ENCODE measurements around the gene OPALIN.
"Not testable (repeated sequence)": the region's sequence is repeated elsewhere in the genome, so short reads cannot be mapped to it uniquely, and the experiment has no call there.

Gene OPALIN

GRCh38 chr10:96338279-96338925 lies 20.4 kb downstream of the OPALIN start:
- no peak for DNase-seq (ENCODE audit: low read depth)

- DNase-seq (ENCODE audit: low read depth) = no peak
Measured at GRCh38 chr10:96337106-96337505, 21.7 kb downstream of the OPALIN start.

GRCh38 chr10:96334616-96335526 lies 23.9 kb downstream of the OPALIN start:
- no peak for DNase-seq (ENCODE audit: low read depth)

GRCh38 chr10:96333101-96333500 lies 25.7 kb downstream of the OPALIN start:
- no peak for DNase-seq (ENCODE audit: low read depth)

DNA sequence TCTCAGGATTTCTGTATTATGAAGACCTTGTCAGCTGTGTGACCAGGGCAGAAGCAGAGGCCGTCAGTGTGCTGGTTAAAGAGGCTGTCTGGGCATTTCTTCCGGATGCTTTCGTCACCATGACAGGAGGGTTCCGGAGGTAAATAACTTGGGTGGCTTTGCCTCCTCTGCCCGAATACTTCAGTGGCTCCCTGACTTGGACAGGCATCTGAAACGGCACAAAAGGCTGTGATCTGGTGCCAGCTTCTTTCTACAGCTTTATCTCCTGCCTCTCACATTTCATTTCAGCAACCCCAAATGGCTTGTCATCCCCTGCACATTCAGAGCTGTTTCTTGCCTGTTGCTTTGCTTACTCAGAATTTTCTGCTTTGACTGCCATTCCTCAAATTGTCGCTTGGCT lies 31.3 kb downstream of the OPALIN start:
- no peak for DNase-seq (ENCODE audit: low read depth)

- no peak for DNase-seq (ENCODE audit: low read depth)
Measured at GRCh38 chr10:96325719-96326373, 33.0 kb downstream of the OPALIN start.

- no peak for DNase-seq (ENCODE audit: low read depth)
Measured at GRCh38 chr10:96324447-96324846, 34.4 kb downstream of the OPALIN start.

- no peak for DNase-seq (ENCODE audit: low read depth)
Measured at GRCh38 chr10:96322275-96322674, 36.5 kb downstream of the OPALIN start.

DNA sequence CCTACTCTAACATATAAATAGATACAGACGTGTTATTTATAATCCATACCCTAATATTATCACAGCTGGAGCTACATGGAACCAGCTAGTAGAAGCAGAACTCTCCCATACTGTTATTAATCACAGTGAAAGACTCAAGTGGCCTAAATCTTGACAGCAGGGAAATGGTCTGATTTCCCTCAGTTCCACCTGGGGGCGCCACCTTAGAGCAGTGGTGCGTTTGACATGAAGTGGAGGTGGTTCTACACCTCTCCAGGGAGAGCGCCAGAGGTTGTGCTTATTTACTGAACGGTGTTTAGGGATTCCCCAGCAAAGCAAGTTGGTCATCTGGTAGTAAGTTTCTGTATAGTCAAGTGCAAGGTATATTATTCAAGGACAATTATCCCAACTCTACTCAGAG lies 37.0 kb downstream of the OPALIN start:
- DNase-seq (ENCODE audit: low read depth) = no peak

- no peak for DNase-seq (ENCODE audit: low read depth)
Measured at GRCh38 chr10:96319754-96320474, 38.9 kb downstream of the OPALIN start.

- no peak for DNase-seq (ENCODE audit: low read depth)
Measured at GRCh38 chr10:96317067-96317833, 41.6 kb downstream of the OPALIN start.

DNA sequence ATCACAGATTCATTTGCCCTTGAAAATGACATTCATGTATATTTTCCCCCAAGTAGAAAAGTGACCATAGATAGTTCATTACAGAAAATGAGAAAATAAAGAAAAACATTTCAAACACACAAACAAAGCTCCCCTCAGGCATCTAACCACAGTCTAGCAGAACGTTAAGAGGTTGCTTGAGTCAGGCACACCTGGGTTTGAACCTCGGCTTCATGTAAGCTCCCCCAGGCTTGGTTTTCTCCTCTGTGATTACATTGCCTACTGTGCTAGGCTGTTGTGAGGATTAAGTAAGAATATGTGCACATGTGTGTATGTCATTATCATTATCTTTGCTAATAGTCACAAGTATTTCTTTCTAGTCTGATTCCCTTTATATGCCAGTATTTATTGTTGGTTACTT lies 45.5 kb downstream of the OPALIN start:
- DNase-seq (ENCODE audit: low read depth) = no peak

DNA sequence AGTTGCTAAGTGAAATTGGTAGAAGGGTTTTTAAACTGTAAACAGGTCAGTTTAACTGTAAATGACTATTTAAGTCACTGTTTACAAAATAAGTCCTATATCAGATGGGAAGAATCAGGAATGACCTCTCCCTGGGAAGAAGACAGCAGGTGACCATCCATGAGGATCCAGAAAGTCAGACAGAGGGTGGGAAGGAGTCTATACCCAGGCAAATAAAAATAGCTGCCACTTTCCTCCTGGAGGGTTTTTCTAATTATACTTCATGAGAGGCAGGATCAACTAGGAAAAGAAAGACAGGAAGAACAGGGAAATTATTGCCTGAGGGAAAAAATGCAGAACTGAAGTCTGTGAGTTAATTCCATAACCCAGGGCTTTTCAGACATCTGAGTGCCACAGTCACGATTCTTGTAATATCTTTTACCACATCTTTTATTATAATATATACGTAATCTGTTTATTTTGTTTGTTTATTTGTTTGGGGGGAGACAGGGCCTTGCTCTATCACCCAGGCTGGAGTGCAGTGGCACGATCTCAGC lies 47.6 kb downstream of the OPALIN start:
- DNase-seq (ENCODE audit: low read depth) = no peak

GRCh38 chr10:96310321-96310669 lies 48.5 kb downstream of the OPALIN start:
- no peak for DNase-seq (ENCODE audit: low read depth)

DNA sequence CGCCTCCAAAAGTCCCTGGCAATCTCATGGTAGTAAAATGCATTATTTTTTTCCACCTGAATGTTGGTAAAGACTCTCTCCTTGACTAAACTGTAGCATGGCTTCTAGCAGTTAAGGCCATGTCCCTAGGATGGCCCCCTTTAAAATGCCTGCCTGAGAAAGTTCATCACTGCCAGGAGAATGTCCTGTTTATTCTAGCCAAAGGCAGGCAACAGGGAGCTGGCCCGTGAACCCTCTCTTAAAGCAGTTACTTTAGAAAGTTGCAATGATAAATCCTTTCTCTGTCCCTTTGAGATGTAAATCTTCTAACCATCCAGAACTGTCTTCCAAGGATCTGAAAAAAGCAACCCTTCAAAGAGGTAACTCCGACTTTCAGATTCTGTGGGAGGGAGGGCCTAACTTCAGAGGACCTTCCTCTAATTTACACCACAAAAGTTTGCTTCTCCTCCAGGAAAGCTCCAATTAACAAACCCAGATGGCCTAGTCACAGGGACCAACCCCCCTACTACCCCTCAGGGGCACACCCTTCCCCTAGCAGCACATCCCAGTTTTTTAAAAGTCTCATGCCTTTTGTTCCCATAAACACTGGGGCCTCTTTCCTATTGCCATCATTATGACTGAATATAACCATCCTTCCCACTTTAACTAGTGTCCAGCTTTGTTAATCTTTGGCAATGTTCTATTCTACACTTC lies 49.0 kb downstream of the OPALIN start:
- DNase-seq (ENCODE audit: low read depth) = no peak

DNA sequence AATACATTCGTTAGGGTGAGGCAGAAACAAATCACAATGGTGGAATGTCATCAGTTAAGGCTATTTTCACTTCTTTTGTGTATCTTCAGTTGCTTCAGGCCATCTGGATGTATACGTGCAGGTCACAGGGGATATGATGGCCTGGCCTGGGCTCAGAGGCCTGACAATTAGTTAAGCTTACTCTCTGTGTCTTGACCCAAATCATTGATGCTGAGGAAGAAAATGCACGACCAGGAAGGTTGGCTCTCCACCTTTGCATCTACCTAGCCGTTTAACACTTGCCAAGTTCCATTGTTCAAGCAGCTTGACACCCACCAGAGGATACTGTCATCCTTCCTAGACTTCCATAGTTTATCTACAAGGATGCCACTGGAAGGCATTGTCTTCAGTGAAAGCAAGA lies 49.9 kb downstream of the OPALIN start:
- DNase-seq (ENCODE audit: low read depth) = not testable (repeated sequence)

GRCh38 chr10:96306516-96306915 lies 52.3 kb downstream of the OPALIN start:
- DNase-seq (ENCODE audit: low read depth) = peak; percentile 11

DNA sequence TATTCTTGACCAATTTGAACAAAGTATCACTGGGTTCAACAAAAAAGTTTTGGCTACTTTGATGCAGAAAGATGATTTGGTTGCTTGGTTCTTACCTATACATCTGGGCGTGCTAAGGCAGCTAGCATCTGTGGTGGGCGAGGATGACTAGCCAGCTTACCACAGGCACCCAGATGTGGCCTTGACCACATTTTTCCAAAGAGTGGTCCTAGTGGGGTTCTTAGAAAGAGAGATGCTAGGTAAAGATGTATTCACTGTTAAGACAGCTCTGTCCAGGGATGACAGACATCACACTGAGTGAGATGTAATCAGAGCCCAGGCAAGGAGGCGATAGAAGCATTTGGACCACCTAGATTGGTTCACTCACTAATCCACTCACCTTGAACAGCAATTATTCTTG lies 53.8 kb downstream of the OPALIN start:
- no peak for DNase-seq (ENCODE audit: low read depth)

- no peak for DNase-seq (ENCODE audit: low read depth)
Measured at GRCh38 chr10:96304230-96304629, 54.6 kb downstream of the OPALIN start, which contains the start of gene DNTT. Gene DNTT (plus strand): TSS chr10:96304434. CDS start chr10:96304498, 64 bp downstream.

DNA sequence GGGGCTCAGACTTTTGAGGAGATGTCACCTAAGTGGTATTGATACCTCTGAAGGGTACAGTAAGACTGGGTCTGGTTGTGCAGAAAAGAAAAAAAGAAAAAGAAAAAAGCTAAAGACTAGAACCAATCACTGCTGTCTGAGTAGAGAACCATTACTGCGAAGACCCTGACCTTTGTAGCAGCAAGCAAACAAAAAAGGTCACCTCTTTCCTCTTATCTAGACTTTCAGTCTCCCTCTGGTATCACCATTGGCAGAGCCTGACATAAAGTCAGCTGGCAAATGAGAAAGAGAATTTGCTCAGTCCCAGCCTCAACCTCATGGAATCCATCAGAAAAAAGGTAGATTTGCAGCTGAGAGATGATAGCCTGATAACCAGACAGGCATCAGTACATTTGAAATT lies 57.2 kb downstream of the OPALIN start:
- no peak for DNase-seq (ENCODE audit: low read depth)

DNA sequence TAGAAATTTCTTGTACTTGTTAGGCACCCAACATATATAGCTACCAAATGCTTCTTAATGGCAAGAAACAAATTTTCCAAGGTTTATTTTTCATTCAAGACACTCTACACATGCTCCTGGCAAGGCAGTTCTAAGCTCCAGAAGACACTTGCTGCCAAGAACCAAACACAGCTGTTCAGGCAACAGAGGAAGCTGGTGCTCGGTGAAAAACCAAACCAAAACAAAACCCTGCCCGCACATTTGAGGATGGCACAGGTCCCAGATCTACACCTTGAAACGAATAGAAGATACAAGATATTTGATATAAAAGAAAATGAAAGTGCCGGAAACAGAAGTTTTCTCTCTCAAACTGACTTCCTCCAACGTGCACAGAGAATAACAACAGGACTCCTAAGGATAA lies 59.4 kb downstream of the OPALIN start:
- no peak for DNase-seq (ENCODE audit: low read depth)

All from activated T-cell treated with anti-CD3 and anti-CD28 coated beads for 1 hour (primary cell).